HG03045 (cell line): Measurements from ENCODE around the gene ZNF23.
"Not testable (repeated sequence)": the region's sequence is repeated elsewhere in the genome, so short reads cannot be mapped to it uniquely, and the experiment has no call there.

Experiments
- ATAC-seq: cut with Tn5 transposase; IDR thresholded peaks from one replicate; pipeline ENCODE4 v1.9.1; 2021; ENCODE audit warnings: mild to moderate bottlenecking, moderate library complexity; ENCODE audit not compliant: unreplicated experiment

The ZNF23 gene

DNA sequence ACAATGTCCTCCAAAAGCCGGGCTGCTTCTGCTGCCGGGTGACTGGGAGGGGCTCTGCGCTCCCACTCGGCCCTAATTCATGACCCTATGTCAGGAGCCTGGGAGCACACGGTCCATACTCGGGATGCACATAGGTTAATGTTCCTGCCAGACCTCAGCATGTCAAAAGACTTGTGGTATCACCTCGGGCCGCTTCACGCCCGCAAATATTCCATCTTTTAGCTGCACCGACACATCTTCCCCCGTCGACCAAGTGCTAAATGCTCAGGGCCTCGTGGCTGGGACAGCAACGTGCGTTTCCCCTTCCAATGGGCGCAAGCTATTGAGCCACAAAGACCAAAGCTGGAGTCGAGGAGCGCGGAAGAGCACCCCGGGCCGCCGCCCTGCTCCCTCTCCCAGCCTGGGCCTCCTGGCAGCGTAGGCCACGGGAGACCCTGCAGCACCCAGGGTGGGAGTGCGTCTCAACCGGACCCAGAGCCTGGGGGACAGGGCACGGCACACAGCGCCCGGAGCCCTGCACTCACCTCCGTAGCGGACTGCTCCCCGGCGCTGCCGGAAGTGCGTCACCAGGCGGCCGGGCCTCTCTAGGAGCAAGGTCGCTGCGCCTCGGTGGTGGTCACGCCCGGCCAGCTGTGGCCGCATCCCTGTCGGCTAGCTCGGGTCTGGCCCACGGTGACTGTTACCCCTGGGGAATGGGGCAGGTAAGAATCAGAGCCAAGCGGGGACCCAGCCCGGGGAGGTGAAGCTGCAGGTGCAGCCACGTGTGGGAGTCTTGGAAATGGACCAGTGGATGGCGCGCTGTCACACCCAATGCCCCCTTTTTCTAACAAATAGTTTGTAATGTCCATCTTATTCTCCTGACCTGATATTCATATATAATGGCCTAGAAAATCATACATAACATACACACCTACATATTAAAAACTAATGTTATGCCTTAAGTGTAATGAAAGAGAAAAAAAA, at the start of gene ZNF23:
ZNF23 (minus strand) TSS at position 562 of the 963 bp plus-strand sequence. CDS start 5,451 bp downstream, outside the sequence.
- ATAC-seq, result peak; percentile 99

- no peak for ATAC-seq
These were observed 45.0 kb upstream of the ZNF23 start for GRCh38 chr16:71507061-71507460.

- no peak for ATAC-seq
These were observed 42.9 kb upstream of the ZNF23 start for GRCh38 chr16:71504901-71505300.

- ATAC-seq, result not testable (repeated sequence)
These were observed 42.0 kb upstream of the ZNF23 start for GRCh38 chr16:71504051-71504450.

GRCh38 chr16:71501547-71501946, 39.5 kb upstream of the ZNF23 start:
- no peak for ATAC-seq

GRCh38 chr16:71500964-71501363, 38.9 kb upstream of the ZNF23 start:
- no peak for ATAC-seq

- no peak for ATAC-seq
These were observed 37.8 kb upstream of the ZNF23 start for GRCh38 chr16:71499775-71500364.

DNA sequence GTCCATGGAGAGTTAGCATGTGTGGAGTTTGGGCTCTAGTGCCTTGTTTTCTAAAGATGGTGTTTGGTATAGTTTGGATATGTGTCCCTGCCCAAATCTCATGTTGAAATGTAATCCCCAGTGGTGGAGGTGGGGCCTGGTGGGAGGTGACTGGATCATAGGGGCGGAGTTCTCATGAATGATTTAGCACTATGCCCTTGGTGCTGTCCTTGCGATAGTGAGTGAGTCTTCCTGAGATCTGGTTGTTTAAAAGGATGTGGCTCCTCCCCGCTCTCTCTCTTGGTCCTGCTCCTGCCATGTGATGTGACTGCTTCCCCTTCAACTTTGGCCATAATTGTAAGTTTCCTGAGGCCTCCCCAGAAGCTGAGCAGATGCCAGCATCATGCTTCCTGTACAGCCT, 36.0 kb upstream of the ZNF23 start:
- ATAC-seq, result no peak

GRCh38 chr16:71493213-71493612, 31.2 kb upstream of the ZNF23 start:
- no peak for ATAC-seq

DNA sequence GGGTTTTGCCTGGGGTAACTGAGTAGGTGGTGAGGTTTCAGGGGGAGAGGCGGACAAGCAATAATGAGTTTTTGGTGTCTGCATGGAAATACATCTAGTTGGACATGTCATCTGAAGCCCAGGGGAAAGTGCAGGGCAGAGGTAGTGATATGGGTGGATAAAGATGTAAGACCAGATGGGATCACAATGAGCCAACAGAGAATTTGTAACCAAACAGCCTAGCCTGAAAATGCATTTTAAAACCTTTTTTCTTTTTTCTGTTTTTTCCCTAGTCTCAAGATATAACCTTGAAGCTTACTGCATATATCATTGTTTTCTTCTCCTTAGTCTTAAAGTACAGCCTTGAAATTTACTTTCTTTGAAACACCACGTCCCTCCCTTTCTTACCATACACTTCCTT, 30.7 kb upstream of the ZNF23 start:
- ATAC-seq, result no peak

- no peak for ATAC-seq
These were observed 29.0 kb upstream of the ZNF23 start for GRCh38 chr16:71491054-71491453.

GRCh38 chr16:71490361-71490760, 28.3 kb upstream of the ZNF23 start:
- no peak for ATAC-seq

- ATAC-seq, result no peak
These were observed 27.1 kb upstream of the ZNF23 start, which contains the start of gene ZNF19 for GRCh38 chr16:71489122-71489521. TSS of gene ZNF19 (minus strand) at chr16:71489324. CDS start at chr16:71482114, 7,210 bp downstream.

GRCh38 chr16:71484006-71484893, 22.2 kb upstream of the ZNF23 start:
- ATAC-seq, result peak; percentile 92

GRCh38 chr16:71482569-71482968, 20.5 kb upstream of the ZNF23 start:
- no peak for ATAC-seq

DNA sequence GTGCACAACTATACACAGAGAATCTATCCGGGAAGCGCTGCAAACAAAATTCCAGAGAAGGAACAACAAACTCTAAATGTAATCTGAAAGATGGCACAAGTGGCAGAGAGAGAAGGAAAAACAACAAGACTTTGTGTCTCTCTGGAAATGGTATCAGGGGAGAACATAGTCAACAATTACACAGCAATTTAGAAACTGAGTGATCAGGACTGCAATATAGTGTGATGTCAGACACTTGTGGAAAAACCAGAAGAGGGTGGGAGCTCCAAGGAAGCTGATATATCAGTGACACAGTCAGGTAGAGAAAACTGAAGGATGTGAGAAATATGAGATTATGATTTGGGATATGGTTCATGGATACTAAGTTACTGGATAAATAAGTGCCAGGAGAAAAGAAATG, 18.9 kb upstream of the ZNF23 start:
- no peak for ATAC-seq

DNA sequence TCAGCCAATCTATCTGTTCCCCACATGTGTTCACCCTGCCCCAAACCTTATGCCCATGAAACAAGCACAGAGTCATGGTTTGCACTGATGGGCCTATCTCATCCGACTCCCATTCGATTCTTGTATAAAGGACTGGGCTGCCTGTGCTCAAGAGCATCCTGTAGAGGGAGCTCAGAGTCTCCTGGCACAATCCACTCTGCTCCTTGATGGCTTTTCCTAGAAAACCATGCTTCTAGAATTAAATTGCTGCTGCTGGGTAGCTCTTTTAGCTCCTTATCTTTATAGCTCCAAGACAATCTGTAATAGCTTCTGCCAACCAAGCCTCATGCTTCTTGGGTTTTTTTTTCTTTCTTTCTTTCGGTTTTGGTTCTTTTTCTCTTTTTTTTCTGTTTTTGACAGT, 17.4 kb upstream of the ZNF23 start:
- no peak for ATAC-seq

DNA sequence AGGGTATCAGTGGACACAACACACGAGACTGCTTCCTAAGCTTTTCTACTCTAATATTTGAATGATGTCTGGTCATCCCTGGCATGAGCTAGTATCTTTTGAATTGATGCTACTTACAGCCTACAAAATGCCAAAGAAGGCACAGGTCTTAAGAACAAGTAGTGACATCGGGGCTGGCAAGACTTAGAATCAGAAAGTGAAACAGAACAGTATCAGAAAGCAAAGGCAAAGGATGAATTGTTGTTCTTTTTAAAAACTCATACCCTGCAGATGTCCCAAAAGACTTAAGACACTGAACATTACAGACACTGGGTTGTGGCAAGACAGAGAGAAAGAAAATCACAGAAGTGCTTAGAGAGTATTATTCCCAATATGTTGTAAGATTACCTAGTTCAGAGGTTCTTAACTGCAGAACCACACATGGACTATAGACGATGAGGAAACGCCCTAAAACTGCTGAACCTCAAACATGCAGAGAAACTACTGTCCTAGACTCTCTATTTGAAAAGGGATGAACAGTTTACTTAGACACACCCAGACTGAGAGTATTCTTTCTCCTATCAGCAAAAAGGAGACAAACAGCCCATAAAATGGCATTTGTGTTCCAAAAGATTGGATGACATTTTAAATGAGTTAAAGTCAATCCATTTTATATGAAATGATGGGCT, 14.5 kb upstream of the ZNF23 start:
- no peak for ATAC-seq

DNA sequence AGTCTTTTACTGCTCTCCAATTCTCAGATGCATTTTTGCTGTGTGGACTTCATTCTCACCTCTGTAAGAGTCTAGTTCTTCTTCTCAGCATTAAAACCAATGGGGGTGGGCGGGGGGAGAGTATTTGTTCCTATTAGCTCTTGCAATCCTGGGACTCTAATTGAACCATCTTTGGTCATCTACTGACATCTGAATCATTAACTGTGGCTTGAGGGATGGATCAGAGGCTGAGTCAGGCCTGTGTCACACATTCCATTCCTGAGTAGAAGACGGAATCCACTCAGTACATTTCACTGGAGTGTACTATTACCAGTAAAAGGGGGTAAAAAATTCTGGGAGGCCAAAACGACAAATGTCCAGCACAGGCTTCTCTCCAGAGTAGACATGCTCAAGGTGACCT, 12.8 kb upstream of the ZNF23 start:
- ATAC-seq, result no peak

GRCh38 chr16:71473891-71474290, 11.8 kb upstream of the ZNF23 start:
- no peak for ATAC-seq

GRCh38 chr16:71472931-71473330, 10.9 kb upstream of the ZNF23 start:
- no peak for ATAC-seq
